GM12872 (cell line): ENCODE results near the gene DIP2C.

ENCODE experiments used
- TF ChIP-seq, protein P1 (sequence below): IDR thresholded peaks from 3 replicates; pipeline ENCODE4 v1.5.1; 2011; ENCODE audit warnings: low read depth, mild to moderate bottlenecking, low read length, moderate library complexity; ENCODE audit not compliant: insufficient read depth

Gene DIP2C

DNA sequence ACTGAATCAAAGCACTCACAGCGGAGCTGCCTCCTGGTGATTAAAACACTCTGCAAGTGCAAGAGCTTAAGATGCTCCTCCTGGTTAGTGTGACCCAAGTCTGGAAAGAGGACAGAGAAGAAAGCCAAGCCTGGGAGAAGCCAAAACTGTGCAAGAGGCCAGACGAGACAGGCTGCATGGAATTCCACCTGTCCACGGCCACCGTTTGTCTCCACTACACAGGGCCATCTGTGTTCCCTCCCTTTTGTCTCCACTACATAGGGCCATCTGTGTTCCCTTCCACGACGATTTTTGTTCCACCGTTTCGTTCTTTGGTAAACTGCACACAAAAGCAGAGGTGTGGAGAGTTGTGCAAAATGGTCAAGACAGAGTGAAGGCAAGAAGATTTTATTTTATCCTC is 233.0 kb downstream of the DIP2C start:
- TF ChIP-seq, protein P1, sequence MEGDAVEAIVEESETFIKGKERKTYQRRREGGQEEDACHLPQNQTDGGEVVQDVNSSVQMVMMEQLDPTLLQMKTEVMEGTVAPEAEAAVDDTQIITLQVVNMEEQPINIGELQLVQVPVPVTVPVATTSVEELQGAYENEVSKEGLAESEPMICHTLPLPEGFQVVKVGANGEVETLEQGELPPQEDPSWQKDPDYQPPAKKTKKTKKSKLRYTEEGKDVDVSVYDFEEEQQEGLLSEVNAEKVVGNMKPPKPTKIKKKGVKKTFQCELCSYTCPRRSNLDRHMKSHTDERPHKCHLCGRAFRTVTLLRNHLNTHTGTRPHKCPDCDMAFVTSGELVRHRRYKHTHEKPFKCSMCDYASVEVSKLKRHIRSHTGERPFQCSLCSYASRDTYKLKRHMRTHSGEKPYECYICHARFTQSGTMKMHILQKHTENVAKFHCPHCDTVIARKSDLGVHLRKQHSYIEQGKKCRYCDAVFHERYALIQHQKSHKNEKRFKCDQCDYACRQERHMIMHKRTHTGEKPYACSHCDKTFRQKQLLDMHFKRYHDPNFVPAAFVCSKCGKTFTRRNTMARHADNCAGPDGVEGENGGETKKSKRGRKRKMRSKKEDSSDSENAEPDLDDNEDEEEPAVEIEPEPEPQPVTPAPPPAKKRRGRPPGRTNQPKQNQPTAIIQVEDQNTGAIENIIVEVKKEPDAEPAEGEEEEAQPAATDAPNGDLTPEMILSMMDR: no peak

DNA sequence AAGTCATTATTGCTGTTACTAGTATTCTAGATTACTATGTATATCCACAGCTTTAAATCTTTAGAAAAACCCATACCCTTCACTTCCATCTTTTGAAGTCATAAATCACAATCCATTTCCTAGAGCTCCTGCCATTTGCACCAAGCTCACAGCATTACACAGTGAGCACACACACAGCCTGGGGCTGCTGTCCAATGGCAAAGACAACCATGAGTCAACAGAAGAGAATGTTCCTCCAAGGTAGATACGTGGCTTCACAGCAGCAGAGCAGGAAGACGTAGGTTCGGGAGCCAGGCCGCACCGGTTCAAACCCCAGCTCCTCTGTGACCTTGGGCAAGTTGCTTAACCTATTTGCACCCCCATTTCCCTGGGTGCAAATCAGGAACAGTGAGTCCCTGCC is 234.6 kb downstream of the DIP2C start:
- TF ChIP-seq, protein P1: no peak

DNA sequence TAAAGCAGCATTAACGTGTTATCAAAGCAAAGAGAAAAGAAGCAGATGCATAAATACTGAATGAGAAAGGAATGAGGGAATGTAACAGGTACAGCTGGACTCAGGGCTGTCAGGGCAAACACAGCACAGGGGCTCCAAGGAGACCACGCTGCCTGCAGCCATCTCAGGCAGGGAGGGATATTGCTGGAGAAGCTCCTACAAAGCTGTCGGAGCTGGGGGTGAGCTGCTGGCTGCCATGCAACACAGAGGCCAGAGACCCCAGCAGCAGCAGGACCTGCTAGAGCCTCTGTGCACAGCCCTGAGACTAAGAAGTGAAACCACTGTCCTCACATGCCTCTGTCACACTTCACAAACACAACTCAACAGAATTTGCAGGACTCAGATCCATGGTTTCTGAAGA is 235.8 kb downstream of the DIP2C start:
- TF ChIP-seq, protein P1: no peak

DNA sequence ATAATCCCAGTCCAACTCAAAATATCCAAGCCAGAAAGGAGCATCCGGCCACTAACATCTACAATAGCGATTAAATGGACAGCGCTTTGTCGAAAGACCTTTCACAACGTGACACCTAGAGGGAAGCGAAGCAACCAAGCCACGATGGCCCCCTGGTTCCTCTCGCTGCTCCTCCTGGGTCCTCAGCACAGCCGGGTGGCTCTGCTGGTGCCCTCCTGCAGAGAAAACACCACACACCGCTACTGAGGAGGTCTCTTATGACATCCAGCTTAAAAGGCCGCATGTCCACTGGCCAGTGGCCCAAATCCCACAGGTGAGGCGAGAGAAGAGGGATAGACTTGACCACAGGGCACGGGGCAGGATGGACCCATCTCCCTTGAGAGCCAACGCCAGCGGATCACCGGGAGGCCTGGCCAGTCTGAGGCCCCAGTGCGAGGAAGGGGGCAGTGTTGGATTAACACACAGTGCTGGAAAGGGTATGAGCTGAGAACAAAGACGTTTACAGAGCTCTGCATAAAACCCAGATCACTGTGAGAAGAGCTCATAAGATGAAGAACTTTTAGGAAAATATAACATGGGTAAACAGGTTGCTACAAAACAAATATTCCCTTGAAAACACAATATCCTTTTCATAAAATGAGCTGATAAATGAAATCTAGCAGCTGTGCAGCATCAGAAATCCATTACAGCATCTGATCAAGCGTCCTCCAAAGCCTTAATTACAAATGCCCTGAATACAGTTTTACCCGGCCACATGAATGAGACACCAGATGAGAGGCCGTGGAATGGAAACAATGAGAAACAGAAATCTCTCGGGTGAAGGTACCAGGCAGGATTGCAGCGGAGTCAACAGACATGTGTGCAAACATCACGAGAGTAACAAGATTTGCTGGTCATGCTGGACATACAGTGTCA is 236.7 kb downstream of the DIP2C start:
- TF ChIP-seq, protein P1: no peak

DNA sequence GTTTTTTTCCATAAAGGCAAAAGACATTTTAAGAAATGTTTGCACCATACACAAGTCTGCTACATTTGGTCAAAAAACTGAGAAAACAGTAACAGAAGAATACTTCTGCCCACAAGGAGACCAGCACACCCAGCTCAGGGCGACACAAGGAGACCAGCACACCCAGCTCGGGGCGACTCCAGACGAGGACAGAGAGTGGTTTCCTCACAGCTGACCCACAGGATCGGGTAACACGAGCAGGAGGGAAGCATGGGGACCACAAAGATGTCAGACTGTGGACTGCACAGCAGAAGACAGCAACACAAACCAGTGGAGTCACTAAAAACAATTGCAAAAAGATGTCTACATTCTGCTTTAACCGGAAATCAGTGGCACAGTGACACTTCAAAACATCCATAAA is 237.6 kb downstream of the DIP2C start:
- TF ChIP-seq, protein P1: no peak

DNA sequence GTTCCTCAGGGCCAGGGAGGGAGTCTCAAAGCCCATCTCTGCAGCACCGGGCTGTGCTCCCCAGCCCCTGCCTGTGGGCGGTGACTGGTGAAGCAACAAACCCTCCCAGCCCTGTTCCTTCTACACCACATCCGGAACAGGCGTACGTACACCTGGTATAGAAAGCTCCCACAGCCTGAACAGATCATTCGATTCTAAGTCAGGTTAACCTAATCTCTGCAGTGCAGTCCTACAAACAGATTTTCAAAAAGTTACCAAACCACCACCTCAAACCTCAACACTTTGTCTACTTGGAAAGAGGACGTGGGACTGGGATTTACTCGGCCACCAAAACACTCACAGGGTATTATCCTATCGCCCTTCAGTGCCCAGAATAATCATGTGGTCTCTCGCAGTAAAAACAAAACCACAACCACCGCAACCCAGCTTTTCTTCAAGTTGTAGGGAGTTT is 238.4 kb downstream of the DIP2C start:
- TF ChIP-seq, protein P1: no peak

DNA sequence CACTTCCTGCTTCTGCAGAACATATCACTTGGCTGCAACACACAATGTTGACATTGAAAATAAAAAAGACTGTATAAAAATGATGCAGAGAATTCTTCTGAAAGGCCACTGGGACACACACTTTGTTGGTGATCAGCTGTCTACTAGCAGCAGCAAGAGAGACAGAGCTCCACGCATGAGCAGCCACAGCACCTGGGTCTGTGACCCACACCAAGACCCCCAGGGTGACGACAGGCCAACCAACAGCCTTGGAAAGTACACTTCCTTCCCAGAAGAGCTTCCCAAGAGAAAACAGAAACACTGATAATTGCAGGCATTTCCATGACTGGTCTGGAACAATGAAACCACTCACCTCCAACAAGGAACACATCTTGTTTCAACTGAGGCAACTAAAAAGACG is 239.0 kb downstream of the DIP2C start:
- TF ChIP-seq, protein P1: no peak
